OCI-LY7 (cell line): ENCODE results near the gene ADARB2.

ENCODE experiments used
- CTCF ChIP-seq: fragments of 200-600 bp; sonication (generic); conservative IDR thresholded peaks from 2 replicates; pipeline ENCODE4 v1.5.1; 2014; ENCODE audit warnings: mild to moderate bottlenecking, antibody characterized with exemption, low read length, moderate library complexity, mixed read lengths
- EZH2phosphoT487 ChIP-seq: fragments of 200-600 bp; sonication (generic); IDR thresholded peaks from 2 replicates; pipeline ENCODE4 v1.6.1; 2018; ENCODE audit warnings: low read depth, borderline replicate concordance, mild to moderate bottlenecking, mixed run types, antibody characterized with exemption, low read length, moderate library complexity, mixed read lengths

GRCh38 chr10:1240341-1240775 lies 497.0 kb downstream of the ADARB2 start:
- TF ChIP-seq CTCF (no peak), EZH2phosphoT487 (no peak)
